Suprapubic skin (tissue), 4 donors: ENCODE results near the gene WNT2B. TPM values are rescaled to one million over a fixed set of nuclear protein-coding genes. Genes with fewer than 3 reads are reported as not detected.

Experiments
- DNase-seq, 2 donors: peaks; one replicate each; pipeline ENCODE4 v3.0.0-alpha.2; 2019; ENCODE audit warnings: low spot score in 2 of 2
- H3K27ac ChIP-seq: fragments of 200-600 bp; sonication (generic); one replicate; pipeline ENCODE4 v1.5.1; 2019
- H3K27me3 ChIP-seq: fragments of 200-600 bp; sonication (generic); one replicate; pipeline ENCODE4 v1.5.1; 2019
- H3K36me3 ChIP-seq: fragments of 200-600 bp; sonication (generic); one replicate; pipeline ENCODE4 v1.5.1; 2019
- H3K4me1 ChIP-seq: fragments of 200-600 bp; sonication (generic); one replicate; pipeline ENCODE4 v1.5.1; 2019
- H3K4me3 ChIP-seq: fragments of 200-600 bp; sonication (generic); one replicate; pipeline ENCODE4 v1.5.1; 2019; ENCODE audit warnings: mild to moderate bottlenecking
- H3K9me3 ChIP-seq: fragments of 200-600 bp; sonication (generic); one replicate; pipeline ENCODE4 v1.5.1; 2019
- EP300 ChIP-seq: sonication (generic); formaldehyde crosslinking; IDR thresholded peaks from one replicate; pipeline ENCODE4 v1.6.1; 2017; ENCODE audit warnings: antibody characterized with exemption
- POLR2A ChIP-seq, 2 donors: fragments of 450-650 bp; IDR thresholded peaks; one replicate each; pipeline ENCODE4 v1.6.1; 2017; ENCODE audit warnings: antibody characterized with exemption in 2 of 2, mild to moderate bottlenecking in 2 of 2, moderate library complexity in 2 of 2
- POLR2AphosphoS5 ChIP-seq, 3 donors: sonication (generic); formaldehyde crosslinking; IDR thresholded peaks; one replicate each; pipeline ENCODE4 v1.6.1; 2017; ENCODE audit warnings: antibody characterized with exemption in 3 of 3
- WGBS: methylation state at CpG from one replicate; pipeline ENCODE4 v1.1.5; 2018; 5-methylcytosine and 5-hydroxymethylcytosine counted together
- total RNA-seq, 4 donors: library from RNA; depleted of rRNA; stranded (reverse); fragments of >200 nt; gene quantifications; one replicate each; pipeline ENCODE4 v1.1.0, GENCODE V29; 2016
- TF ChIP-seq, protein P1 (sequence below), 2 donors: fragments of 200-600 bp in 1 of 2; fragments of 450-650 bp in 1 of 2; sonication (generic) in 1 of 2; IDR thresholded peaks; one replicate each; pipeline ENCODE4 v1.5.1; 2016 to 2019; ENCODE audit warnings: antibody characterized with exemption in 2 of 2, mild to moderate bottlenecking in 1 of 2, moderate library complexity in 1 of 2

Gene WNT2B
- total RNA-seq, 4 donors from 2014 or later: 18.6 to 57.9 (median 38.8) TPM

DNA sequence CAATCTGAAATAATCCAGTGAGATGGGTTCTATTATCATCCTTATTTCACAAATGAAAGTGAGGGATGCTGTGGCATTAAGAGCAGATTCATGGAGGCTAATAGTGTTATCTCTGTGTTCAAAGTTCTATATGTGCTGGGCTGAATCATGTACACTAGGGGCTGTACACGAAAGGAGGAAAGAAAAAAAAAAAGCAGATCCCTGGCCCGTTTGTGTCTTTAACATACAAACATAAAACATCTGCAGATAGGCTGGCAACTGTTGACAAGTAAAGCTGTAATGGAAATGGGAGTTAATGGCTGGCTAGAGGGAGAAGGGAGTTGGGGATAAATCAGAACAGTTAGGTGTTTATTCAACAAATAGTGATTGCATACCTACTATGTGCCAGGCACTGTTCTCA lies 3.1 kb downstream of the WNT2B start:
- Histone ChIP-seq H3K9me3 (no peaks in the 10 kb centered on the region), H3K36me3 (no peaks in the 10 kb centered on the region), H3K27me3 (peaks cover 11% of the 10 kb centered on the region), H3K4me1 (peaks cover 34% of the 10 kb centered on the region), H3K27ac (no peak overlapping the region), H3K4me3 (no peak overlapping the region)
- WGBS: 37% methylated on average over 2 of the region's 2 CpGs
- TF ChIP-seq POLR2A (IDR thresholded peaks at IDR 0.05) (no peak), EP300 (no peak), POLR2AphosphoS5 (IDR thresholded peaks at IDR 0.05) (no peak)
- TF ChIP-seq, protein P1, sequence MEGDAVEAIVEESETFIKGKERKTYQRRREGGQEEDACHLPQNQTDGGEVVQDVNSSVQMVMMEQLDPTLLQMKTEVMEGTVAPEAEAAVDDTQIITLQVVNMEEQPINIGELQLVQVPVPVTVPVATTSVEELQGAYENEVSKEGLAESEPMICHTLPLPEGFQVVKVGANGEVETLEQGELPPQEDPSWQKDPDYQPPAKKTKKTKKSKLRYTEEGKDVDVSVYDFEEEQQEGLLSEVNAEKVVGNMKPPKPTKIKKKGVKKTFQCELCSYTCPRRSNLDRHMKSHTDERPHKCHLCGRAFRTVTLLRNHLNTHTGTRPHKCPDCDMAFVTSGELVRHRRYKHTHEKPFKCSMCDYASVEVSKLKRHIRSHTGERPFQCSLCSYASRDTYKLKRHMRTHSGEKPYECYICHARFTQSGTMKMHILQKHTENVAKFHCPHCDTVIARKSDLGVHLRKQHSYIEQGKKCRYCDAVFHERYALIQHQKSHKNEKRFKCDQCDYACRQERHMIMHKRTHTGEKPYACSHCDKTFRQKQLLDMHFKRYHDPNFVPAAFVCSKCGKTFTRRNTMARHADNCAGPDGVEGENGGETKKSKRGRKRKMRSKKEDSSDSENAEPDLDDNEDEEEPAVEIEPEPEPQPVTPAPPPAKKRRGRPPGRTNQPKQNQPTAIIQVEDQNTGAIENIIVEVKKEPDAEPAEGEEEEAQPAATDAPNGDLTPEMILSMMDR (IDR thresholded peaks at IDR 0.05): no peak
- DNase-seq: no peak

DNA sequence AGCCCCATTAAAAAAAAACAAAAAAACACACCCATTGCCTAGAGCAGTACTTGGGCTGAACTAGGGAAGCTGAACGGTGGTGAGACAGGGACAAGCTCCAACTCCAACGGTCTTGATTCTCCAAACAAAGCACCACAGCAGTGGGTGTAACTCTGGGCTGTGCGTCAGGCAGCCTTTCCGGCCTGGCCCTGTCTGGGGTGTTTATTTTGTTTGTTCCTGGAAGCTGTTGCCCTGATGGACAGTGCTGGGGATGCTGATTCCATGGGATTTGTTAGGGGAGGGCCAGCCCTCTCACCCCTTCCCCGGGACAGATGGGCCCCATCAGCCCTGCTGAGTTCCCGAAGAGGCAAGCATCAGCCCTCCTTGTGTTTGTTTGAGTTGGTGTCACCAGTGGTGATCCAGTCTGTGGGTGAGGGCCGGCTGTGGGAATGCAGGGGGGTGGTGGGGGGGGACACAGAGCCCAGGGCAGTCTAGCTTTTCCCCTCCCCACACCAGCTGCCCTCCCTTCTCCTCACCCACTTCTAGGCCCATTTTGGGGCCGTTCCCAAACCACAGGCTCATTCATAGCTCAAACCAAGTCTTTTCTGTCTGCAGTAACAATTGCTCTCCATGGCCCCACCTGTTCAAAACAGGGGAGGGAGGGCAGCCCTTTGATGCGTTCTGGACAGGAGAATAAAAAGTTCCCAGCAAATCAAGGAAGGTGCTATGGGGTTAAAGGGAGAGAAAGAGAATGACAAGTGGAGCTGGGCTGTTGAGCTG lies 4.5 kb downstream of the WNT2B start:
- Histone ChIP-seq H3K36me3 (no peaks in the 10 kb centered on the region), H3K9me3 (no peaks in the 10 kb centered on the region), H3K4me1 (peaks cover 32% of the 10 kb centered on the region), H3K27ac (no peak overlapping the region), H3K4me3 (no peak overlapping the region), H3K27me3 (peaks cover 4% of the 10 kb centered on the region)
- no peak for DNase-seq
- TF ChIP-seq, protein P1 (IDR thresholded peaks at IDR 0.05): no peak
- TF ChIP-seq EP300 (no peak), POLR2AphosphoS5 (IDR thresholded peaks at IDR 0.05) (no peak), POLR2A (IDR thresholded peaks at IDR 0.05) (no peak)
- WGBS: 62% methylated on average over 9 of the region's 9 CpGs

DNA sequence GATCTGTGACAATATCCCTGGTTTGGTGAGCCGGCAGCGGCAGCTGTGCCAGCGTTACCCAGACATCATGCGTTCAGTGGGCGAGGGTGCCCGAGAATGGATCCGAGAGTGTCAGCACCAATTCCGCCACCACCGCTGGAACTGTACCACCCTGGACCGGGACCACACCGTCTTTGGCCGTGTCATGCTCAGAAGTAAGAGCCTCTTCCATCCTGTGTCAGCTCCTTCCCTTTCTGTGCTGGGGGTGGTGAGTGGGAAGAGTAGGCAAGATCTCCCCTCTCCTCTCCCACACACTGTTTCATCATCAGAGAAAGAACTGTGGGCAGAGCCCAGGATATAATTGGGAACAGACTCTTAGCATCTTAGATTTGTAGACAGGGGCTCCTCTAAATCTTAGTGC lies 6.1 kb downstream of the WNT2B start:
- Histone ChIP-seq H3K4me1 (peaks cover 18% of the 10 kb centered on the region), H3K4me3 (no peak overlapping the region), H3K36me3 (no peaks in the 10 kb centered on the region), H3K27me3 (no peaks in the 10 kb centered on the region), H3K27ac (no peak overlapping the region), H3K9me3 (no peaks in the 10 kb centered on the region)
- DNase-seq: no peak
- WGBS: 95% methylated on average over 12 of the region's 12 CpGs
- TF ChIP-seq, protein P1 (IDR thresholded peaks at IDR 0.05): no peak
- TF ChIP-seq POLR2AphosphoS5 (IDR thresholded peaks at IDR 0.05): no peak
- TF ChIP-seq POLR2A (IDR thresholded peaks at IDR 0.05): no peak
- TF ChIP-seq EP300: no peak

DNA sequence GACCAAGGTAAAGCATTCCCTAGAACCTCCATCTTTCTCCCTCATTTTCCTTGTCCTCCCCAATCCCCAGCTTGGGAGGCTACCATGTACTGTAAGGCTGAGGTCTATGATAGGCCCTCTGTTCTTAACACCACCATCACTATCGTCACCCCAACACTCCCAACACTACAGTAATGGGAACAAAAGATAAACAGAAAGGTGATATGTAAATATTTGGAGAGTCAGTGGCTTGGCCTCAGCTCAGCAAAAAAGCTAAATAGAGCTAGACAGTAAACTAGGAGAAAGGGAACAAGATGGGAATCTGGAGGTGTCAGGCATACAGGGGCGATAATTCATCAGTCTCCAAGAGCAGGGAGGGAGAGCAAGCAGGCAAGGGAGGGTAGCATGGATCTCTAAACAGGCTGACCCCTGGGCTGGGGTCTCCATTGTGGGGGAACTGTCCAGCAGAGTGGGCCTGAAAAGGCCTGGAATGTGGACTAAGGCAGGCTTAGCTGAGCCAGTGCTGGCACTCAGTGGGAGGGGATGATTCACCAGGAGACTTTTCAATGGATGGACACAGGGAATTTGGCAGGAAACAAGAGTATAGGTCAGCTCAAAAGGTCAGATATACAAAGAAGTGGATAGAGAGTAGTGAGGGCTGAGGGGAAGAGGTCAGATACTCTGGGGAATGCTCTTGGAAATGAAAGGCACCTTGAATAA lies 6.7 kb downstream of the WNT2B start:
- 89% methylated on average over 2 of the region's 2 CpGs for WGBS

DNA sequence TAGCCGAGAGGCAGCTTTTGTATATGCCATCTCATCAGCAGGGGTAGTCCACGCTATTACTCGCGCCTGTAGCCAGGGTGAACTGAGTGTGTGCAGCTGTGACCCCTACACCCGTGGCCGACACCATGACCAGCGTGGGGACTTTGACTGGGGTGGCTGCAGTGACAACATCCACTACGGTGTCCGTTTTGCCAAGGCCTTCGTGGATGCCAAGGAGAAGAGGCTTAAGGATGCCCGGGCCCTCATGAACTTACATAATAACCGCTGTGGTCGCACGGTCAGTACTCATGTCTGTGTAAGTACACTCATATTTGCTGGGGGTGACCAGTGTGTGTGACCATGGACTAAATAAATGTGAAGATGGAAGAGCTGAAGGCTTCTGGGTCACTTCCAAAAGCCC lies 7.4 kb downstream of the WNT2B start:
- WGBS: 89% methylated on average over 12 of the region's 14 CpGs
- Histone ChIP-seq H3K4me3 (no peak overlapping the region), H3K27ac (no peak overlapping the region), H3K4me1 (peaks cover 17% of the 10 kb centered on the region), H3K9me3 (no peaks in the 10 kb centered on the region), H3K27me3 (no peaks in the 10 kb centered on the region), H3K36me3 (no peaks in the 10 kb centered on the region)
- TF ChIP-seq, protein P1 (IDR thresholded peaks at IDR 0.05): no peak
- DNase-seq: no peak

More for the DNA sequence above, 6.7 kb downstream of the WNT2B start:
- H3K27me3 ChIP-seq: no peaks in the 10 kb centered on the region
- no peak overlapping the region for H3K4me3 ChIP-seq
- H3K27ac ChIP-seq: no peak overlapping the region
- peaks cover 18% of the 10 kb centered on the region for H3K4me1 ChIP-seq
- DNase-seq: no peak
- H3K9me3 ChIP-seq: no peaks in the 10 kb centered on the region
- TF ChIP-seq EP300 (no peak), POLR2A (IDR thresholded peaks at IDR 0.05) (no peak), POLR2AphosphoS5 (IDR thresholded peaks at IDR 0.05) (no peak)
- TF ChIP-seq, protein P1 (IDR thresholded peaks at IDR 0.05): no peak
- no peaks in the 10 kb centered on the region for H3K36me3 ChIP-seq
